HG03520 (cell line): ENCODE data around the gene CPNE2.
"Not testable (repeated sequence)": the region's sequence is repeated elsewhere in the genome, so short reads cannot be mapped to it uniquely, and the experiment has no call there.

Source experiments
- ATAC-seq: cut with Tn5 transposase; IDR thresholded peaks from one replicate; pipeline ENCODE4 v1.9.1; 2021; ENCODE audit warnings: mild to moderate bottlenecking, moderate library complexity; ENCODE audit not compliant: unreplicated experiment

The CPNE2 gene

GRCh38 chr16:57096793-57097192 is 4.4 kb downstream of the CPNE2 start:
- ATAC-seq: no peak

- no peak for ATAC-seq
These were observed 5.9 kb downstream of the CPNE2 start for GRCh38 chr16:57098188-57098841.

GRCh38 chr16:57099965-57100364 is 7.6 kb downstream of the CPNE2 start:
- not testable (repeated sequence) for ATAC-seq

- ATAC-seq: no peak
These were observed 8.1 kb downstream of the CPNE2 start for GRCh38 chr16:57100445-57100844.

- ATAC-seq: no peak
These were observed 10.8 kb downstream of the CPNE2 start for GRCh38 chr16:57102888-57103851.

- ATAC-seq: no peak
These were observed 12.3 kb downstream of the CPNE2 start for GRCh38 chr16:57104706-57105105.

GRCh38 chr16:57105184-57105583 is 12.8 kb downstream of the CPNE2 start:
- no peak for ATAC-seq

- ATAC-seq: no peak
These were observed 14.4 kb downstream of the CPNE2 start for GRCh38 chr16:57106767-57107166.

- no peak for ATAC-seq
These were observed 15.0 kb downstream of the CPNE2 start for GRCh38 chr16:57107321-57107922.

- no peak for ATAC-seq
These were observed 16.0 kb downstream of the CPNE2 start for GRCh38 chr16:57108432-57108831.

GRCh38 chr16:57109259-57110105 is 17.1 kb downstream of the CPNE2 start:
- ATAC-seq: not testable (repeated sequence)

GRCh38 chr16:57110937-57111336 is 18.6 kb downstream of the CPNE2 start:
- ATAC-seq: no peak

- no peak for ATAC-seq
These were observed 19.0 kb downstream of the CPNE2 start for GRCh38 chr16:57111420-57111819.

- ATAC-seq: no peak
These were observed 20.1 kb downstream of the CPNE2 start for GRCh38 chr16:57112403-57113041.

GRCh38 chr16:57113042-57113453 is 20.7 kb downstream of the CPNE2 start:
- no peak for ATAC-seq

GRCh38 chr16:57113664-57114063 is 21.3 kb downstream of the CPNE2 start:
- ATAC-seq: no peak

GRCh38 chr16:57115168-57115513 is 22.8 kb downstream of the CPNE2 start:
- ATAC-seq: no peak

- ATAC-seq: no peak
These were observed 23.3 kb downstream of the CPNE2 start for GRCh38 chr16:57115514-57116182.

- ATAC-seq: no peak
These were observed 26.2 kb downstream of the CPNE2 start for GRCh38 chr16:57118461-57119084.
